Activated T-cell treated with anti-CD3 and anti-CD28 coated beads, Interleukin-2, amount 50 U/mL, for 1 hour (primary cell): Measurements from ENCODE around the gene AP3D1.

ENCODE experiments used
- DNase-seq: peaks from one replicate; pipeline ENCODE4 v3.0.0-alpha.2; 2020

AP3D1 gene

DNA sequence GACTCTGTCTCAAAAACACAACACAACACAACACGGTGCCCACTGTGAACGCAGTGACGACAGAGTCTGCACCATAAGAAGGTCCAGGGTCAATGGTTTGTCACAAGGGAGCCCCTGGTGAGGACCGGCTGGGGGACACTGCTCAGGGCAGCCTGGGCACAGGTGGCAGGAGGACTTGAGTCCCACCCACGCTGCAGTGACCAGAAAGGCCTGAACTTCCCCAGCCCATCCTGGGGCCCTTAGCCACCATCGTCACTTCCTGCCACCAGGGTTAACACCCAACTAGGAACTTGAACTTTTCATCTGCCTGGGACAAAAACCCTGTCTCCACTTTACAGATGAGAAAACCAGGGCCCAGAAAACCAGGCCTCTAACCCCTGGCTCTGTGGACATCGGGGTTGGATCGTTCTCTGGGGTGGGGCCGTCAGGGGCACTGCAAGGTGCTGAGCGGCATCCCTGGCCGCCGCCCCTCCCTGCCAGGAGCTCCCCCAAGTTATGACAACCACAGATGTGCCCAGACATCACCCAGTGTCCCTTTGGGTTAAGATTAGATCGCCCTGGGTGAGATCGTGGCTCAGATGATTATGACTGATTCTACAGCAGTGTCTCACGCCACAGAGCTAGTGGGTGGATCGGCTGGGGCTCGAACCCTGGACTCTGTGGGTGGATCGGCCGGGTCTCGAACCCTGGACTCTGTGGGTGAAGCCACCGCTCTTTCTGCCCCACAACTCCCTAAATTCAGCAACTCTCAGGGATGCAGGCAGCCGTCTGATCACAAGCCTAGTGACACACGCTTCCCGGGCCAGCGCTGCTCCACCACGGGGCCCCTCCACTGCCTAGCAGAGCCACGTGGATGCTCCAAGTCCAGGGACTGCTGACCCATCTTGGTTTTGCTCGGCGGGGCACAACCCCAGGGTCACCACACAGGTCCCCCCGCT, 69.2 kb downstream of the AP3D1 start:
- peak; percentile 63 for DNase-seq

DNA sequence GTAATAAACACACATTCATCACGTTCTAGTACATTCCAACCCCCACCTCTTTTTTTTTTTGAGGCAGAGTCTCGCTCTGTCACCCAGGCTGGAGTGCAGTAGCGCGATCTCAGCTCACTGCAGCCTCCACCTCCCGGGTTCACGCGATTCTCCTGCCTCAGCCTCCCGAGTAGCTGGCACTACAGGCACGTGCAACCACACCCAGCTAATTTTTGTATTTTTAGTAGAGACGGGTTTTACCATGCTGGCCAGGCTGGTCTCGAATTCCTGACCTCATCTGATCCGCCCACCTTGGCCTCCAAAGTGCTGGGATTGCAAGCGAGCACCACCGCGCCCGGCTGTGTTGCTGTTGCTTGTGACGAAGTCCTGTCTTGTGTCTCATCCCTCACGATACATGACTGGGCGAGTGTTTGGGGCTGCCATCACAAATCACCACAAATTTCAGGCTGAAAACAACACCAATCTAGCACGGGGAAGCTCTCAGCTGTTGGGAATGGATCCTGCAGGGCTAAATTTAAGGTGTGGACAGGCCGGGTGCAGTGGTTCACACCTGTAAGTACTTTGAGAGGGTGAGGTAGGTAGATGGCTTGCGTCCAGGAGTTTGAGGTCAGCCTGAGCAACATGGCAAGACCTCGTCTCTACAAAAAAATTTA, 70.9 kb downstream of the AP3D1 start:
- DNase-seq = no peak

GRCh38 chr19:2079865-2080301, 71.5 kb downstream of the AP3D1 start:
- DNase-seq = no peak

GRCh38 chr19:2079076-2079864, 72.1 kb downstream of the AP3D1 start:
- DNase-seq = no peak

DNA sequence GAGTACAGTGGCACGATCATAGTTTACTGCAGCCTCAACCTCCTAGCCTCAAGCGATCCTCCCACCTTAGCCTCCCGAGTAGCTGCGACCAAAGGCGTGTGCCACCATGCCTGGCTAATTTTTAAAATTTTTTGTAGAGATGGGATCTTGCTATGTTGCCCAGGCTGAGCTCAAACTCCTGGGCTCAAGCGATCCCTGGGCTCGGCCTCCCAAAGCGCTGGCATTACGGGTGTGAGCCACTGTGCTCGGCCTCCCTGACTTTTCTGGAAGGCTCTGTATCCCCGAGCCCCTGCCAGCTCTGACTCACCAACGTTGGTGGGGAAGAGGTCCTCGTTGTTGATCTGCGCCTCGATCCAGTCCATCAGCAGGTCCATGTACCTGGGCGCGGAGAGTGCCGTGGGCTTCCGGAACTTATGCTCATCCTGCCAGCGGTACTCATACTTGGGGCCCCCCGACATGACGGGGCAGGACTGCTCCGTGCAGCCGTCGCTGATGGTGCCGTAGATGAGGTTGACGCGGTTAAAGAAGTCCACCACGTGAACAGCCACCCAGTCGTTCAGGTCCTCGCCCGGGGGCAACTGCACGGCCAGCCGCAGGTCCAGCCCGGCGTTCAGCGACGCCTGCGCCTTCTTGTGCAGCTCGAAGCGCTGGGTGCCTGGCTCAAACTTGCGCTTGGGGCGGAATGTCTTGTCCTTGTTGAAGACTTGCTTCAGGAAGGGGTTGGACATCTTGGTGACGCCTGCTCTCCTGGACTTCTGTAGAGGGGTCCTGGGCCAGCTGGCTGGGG, 73.3 kb downstream of the AP3D1 start:
- no peak for DNase-seq

GRCh38 chr19:2077398-2077797, 74.0 kb downstream of the AP3D1 start:
- no peak for DNase-seq

GRCh38 chr19:2076526-2076944, 74.8 kb downstream of the AP3D1 start:
- no peak for DNase-seq

- no peak for DNase-seq
Measured at GRCh38 chr19:2072757-2073551, 78.4 kb downstream of the AP3D1 start.

DNA sequence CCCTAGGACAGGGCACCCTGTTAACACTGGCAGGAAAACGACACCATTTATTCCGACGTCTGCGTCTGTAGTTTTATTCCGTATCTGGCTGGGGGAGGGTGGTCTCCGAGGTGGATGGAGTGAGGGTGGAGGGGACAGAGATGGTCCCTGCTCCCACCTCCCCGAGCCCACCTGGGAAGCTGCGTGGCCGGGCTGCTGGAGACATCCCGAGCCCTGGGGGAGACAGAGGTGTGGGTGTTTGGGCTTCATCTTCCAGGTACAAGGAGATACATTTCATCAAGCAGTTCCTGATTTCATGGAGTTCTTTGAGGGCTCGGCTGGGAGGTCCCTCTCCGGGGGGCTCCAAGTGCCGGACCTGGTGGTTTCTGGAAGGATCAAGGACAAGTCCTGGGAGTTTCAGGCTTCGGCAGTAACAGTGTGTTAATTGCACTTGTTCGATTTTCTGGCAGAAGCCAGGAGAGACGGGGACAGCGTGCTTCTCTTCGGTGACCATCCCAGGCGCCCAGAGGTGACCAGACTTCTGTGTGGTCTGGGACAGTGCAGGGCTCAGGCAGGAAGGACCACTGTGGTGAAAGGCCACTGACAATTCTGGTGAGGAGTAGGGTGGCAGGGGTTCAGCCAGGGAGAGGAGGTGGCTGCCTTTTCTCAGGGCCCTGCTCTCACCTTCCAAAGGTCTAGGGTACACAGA, 80.2 kb downstream of the AP3D1 start:
- DNase-seq = no peak

DNA sequence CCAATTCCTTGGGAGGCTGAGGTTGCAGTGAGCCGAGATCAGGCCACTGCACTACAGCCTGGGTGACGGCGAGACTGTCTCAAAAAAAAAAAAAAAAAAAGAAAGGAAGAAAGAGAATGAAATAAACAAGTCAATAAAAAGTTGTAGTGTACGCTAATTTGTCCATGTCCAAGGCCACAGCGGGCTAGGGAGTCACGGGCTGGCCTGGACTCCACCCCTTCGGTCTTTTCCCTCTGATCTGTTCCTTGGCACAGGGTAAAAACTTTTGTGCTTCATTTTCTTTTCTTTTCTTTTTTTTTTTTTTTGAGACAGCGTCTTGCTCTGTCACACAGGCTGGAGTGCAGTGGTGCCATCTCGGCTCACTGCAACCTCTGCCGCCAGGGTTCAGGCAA, 80.9 kb downstream of the AP3D1 start:
- DNase-seq = no peak

DNA sequence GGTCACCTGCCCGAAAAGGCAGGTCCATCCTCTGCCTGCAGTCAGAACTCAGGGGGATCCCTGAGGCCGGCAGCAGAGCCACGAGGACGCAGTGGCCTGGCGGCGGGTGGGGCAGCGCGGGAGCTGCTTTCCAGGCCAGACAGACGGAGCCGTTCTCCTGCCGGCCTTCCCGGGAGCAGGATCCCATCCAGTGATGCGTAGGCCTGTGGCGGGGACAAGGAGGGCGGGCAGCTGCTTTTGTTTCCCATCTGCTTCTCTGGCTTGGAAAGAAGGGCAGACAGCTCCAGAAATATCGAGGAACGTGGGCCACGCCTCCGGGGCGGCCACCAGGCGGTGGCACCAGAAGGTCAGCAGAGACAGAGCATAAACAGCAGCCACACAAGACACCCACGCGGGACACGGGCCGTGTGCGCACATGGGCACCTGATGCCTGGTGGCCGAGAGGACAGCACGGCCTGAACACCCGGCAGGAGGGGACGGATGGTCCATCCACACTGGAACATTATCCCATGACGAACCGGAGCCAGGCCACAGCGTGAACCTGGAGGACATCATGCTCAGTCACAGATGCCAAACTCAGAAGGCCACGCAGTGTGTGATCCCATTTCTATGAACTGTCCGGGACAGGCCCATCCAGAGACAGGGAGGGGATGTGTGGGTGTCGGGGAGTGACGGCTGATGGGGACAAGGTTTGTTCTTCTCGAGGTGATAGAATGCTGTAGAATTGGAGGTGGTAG, 86.4 kb downstream of the AP3D1 start:
- DNase-seq = no peak

GRCh38 chr19:2064395-2064787, 87.0 kb downstream of the AP3D1 start:
- DNase-seq = no peak

DNA sequence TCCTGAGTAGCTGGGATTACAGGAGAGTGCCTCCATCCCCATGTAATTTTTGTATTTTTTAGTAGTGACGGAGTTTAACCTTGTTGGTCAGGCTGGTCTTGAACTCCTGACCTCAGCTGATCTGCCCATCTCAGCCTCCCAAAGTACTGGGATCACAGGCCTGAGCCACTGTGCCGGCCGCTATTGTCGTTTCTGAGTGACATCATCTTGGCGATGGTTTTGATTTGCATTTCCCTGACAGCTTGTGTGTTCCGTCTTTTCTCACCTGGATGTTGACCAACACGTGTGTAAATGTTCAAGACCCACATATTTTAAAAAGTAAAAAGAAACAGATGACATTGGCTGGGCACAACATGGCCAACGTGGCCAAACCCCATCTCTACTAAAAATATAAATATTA, 87.5 kb downstream of the AP3D1 start:
- DNase-seq = no peak

GRCh38 chr19:2062770-2063169, 88.6 kb downstream of the AP3D1 start:
- DNase-seq = no peak

DNA sequence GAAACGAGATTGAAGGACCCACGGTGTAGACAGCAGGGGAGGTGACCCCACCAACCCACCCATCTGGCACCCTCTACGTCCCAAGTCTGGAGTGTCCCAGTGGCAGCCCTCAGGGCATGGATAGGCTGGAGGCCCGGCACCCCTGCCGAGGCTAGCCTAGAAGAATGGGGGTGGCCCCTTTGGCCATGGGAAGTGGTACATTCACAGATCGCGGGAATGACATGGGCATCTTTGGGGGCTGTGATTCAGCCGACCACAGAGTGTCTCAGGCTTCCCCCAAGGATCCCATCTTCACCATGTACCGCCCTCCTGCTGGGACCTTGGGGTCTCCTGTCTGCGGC, 89.0 kb downstream of the AP3D1 start:
- DNase-seq = no peak

GRCh38 chr19:2061495-2062388, 89.6 kb downstream of the AP3D1 start:
- peak; percentile 100 for DNase-seq

- no peak for DNase-seq
Measured at GRCh38 chr19:2060884-2061494, 90.4 kb downstream of the AP3D1 start.

DNA sequence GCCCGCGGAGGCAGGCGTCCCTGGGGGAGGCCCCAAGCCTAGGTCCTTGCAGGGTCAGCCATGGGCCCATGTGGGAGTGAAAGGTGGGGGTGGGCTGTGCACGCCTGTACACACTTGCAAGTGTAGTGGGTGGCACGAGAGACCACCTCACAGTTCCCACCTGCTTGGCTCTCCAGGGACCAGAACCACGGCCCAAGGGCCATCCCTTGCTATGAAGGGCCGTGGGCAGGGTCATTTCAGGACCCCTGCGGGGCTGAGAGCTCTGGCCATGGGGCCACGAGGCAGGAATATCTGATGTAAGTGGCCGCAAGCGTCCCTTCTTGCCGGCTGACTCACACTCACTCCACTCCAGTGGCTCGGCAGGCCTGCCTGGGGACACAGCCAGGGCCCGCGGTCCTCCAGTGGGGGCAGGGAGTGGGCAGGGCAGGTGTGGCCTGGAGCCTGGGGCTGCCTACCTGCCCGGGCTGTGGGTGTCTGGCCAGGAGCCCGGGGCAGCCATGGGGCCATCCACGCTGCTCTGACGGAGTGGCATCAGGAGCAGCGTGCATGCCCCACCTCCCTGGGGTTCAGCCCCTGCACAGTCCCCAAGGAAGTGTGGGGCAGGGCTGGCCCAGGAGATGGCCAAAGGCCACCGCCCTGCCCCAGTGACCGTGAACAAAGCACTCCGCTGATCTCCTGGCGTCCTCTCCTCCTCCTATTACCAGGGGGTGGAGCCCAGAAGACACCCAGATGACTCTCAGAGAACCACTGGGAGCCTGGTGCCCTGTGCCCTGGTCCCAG, 91.8 kb downstream of the AP3D1 start:
- DNase-seq = no peak
